UCSD-AML1 (cell line): ENCODE measurements around the gene BUB1.
"Not testable (repeated sequence)": the region's sequence is repeated elsewhere in the genome, so short reads cannot be mapped to it uniquely, and the experiment has no call there.

ENCODE experiments used
- DNase-seq: peaks from one replicate; lab custom pipeline; 2025; ENCODE audit not compliant: unreplicated experiment; lab: John Stamatoyannopoulos, UW

Gene BUB1

DNA sequence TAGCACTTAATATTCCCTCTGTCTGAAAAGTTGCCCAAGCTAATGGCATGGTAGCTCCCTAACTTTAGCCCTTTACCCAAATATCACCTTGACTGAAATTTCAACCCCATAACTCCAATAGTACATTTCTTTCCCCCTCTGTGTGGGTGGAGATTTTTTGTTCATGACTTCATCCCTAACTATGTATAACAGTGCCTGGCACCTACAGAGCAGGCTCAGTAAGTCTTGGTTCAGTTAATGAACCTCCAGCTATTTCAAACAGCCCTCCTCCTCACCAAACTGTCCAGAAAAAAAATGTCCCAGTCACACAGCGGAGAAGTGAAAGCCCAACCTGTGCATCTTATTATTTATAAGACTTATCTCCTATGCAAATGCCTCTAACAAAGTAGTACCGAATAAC is 18.6 kb downstream of the BUB1 start:
- no peak for DNase-seq

DNA sequence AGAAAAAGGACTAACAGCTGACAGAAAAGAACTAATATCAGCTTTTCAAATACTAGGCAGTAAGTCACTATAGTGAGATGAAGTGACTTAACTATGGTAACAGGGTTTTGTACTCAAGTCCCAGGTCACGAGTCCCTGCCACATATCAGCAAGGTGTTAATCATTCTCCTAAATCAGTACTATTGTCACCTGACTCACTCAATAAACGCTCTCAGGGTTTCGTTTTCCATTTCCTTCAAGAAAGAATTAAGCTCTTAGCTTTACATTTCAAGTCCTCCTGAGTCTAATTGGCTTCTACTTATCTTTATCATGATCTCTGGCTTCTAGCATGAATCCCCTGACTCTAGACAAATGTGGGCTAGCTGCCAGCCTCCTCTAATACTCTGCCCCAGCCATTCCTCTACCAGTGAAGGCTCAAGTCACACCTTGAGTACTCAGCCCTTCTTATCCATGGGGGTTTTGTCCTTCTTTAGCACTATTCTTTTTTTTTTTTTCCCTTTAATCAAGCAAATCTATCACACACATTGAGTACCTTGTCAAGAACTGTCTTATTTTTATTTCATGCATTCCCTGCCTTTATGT is 20.0 kb downstream of the BUB1 start:
- no peak for DNase-seq

DNA sequence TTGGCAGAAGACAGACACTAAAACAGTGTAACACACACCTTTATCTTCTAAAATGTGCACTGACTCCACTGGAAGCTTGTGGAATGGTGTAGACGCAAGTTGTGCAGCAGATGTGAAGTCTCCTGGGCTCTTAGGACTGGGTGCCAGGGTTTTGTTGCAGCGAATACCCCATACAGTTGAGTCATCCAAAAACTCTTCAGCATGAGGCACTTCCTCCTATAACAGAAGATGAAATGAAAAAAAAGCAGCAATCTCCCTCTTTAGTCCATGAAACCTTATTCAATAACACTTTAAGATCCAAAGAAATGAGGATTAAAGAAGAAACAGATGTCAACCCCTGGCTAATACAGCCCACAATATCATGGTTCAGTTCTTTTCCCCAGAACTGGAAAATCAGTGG is 22.2 kb downstream of the BUB1 start:
- DNase-seq: no peak

- DNase-seq: no peak
These were observed 24.0 kb downstream of the BUB1 start for GRCh38 chr2:110653861-110654260.

GRCh38 chr2:110650346-110650745 is 27.5 kb downstream of the BUB1 start:
- DNase-seq: no peak

- DNase-seq: no peak
These were observed 30.1 kb downstream of the BUB1 start for GRCh38 chr2:110647777-110648176.

- DNase-seq: no peak
These were observed 32.2 kb downstream of the BUB1 start for GRCh38 chr2:110645616-110646015.

GRCh38 chr2:110644357-110644756 is 33.5 kb downstream of the BUB1 start:
- DNase-seq: no peak

DNA sequence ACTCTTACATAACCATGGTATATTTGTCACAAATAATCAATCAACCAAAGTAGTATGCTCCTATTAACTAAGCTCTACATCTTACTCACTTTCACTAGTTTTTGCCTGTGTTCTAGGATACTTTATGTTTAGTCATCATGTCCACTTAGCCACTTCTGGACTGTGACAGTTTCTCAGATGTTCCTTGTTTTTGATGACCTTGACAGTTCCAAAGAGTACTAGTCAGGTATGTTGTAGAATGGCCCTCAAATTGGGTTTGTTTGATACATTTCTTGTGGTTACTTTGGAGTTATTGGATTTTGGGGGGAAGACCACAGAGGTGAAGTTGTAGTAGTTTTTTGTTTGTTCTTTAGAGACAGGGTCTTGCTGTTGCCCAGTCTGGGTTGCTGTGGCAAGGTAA is 35.5 kb downstream of the BUB1 start:
- DNase-seq: no peak

DNA sequence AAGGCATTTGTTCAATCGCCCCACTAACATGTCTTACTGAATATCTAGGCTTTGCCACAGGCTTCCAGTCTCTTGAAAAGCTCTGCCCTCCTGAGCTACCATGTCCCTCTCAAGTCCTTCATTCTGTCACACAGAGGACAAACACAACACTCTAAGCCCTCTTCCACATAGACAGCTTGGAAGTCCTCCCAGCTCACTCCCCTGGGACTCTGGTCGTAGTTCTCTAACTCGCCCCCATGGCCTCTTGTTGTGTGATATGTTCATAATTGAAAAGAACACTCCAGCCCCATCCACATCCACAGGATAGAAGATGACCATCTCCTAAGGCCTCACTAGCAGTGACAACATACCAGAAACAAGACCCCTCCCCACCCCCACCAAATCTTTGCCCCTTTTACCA is 37.9 kb downstream of the BUB1 start:
- no peak for DNase-seq

DNA sequence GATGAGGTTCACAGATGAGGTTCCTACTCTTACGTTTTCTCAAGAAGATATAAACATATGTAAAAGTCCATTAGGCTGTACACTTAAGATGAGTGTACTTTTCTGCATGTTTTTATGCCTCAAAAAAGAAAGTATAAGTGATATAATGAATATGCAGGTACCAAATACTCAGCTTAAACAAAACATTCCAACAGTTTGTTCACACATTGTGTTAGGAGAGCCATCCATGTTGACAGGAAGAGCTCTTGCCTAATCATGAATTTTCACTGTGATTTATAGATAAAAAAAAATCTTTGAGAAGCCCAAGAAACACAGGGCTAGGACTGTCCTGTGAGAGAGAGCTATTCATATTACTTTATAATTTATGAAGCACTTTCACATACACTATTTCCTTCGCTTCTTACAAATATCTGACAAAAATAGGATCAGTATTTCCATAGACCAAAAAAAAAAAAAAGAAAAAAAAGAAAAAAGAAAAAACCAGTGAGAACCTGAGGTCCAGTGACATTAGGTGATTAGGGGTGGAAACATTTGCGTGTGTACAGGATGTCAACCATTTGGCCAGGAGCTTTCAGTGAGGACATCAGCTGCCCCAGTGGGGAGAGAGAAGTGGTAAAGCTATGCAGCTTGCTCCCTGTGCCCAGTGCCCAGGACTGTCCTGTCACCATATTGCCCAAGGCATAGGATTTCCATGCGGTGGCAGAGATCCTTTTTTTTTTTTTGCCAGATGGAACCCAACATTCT is 38.7 kb downstream of the BUB1 start:
- no peak for DNase-seq

GRCh38 chr2:110638004-110638403 is 39.9 kb downstream of the BUB1 start:
- no peak for DNase-seq

DNA sequence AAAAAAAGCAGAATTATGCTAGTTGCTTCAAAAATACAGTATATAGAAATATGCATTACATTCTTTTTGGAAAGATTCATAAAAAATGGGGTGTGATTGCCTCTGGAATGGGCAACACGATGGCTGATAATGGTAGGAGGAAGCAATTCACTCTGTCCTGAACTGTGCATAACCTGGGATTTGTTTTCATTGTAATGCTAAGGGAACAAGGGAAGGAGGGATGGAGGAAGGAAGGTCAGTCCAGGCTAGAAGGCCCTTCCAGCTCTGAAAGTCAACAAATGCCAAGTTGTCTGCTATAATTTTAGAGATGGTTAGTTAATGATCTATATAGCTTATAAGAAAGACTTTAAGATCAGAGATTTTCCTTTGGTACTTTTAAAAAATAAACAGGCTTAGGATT is 40.8 kb downstream of the BUB1 start:
- DNase-seq: no peak

- not testable (repeated sequence) for DNase-seq
These were observed 41.8 kb downstream of the BUB1 start for GRCh38 chr2:110635949-110636628.

GRCh38 chr2:110627348-110627747 is 50.5 kb downstream of the BUB1 start:
- not testable (repeated sequence) for DNase-seq

DNA sequence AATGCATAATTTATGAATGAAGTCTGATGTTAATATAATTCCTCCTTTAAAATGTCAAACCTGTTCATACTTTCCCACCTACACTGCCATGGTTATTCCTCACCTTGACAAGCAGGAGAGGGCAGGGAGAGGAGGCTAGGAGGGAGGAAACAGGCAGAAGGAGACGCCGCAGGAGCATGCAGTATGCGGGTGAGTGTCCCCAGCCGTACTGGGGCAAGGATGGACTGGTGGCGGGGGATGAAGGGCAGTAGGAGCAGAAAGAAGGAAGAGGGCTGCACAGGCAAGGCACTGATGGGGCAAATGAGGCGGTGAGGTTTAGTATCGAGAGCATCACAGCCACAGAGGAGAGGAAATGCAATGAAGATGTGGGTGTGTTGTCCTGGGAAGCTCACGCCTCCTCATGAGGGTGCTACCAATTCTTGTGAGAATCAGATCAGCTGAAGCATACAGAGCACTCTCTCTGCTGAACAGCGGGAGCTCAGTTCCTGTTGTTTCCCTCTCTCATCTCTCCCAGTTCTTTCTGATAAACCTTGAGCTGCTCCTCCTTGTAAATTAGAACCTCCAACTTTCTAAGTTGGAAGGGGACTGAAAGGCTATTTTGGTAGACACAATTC is 58.4 kb downstream of the BUB1 start:
- not testable (repeated sequence) for DNase-seq

GRCh38 chr2:110613927-110614326 is 63.9 kb downstream of the BUB1 start:
- DNase-seq: not testable (repeated sequence)

DNA sequence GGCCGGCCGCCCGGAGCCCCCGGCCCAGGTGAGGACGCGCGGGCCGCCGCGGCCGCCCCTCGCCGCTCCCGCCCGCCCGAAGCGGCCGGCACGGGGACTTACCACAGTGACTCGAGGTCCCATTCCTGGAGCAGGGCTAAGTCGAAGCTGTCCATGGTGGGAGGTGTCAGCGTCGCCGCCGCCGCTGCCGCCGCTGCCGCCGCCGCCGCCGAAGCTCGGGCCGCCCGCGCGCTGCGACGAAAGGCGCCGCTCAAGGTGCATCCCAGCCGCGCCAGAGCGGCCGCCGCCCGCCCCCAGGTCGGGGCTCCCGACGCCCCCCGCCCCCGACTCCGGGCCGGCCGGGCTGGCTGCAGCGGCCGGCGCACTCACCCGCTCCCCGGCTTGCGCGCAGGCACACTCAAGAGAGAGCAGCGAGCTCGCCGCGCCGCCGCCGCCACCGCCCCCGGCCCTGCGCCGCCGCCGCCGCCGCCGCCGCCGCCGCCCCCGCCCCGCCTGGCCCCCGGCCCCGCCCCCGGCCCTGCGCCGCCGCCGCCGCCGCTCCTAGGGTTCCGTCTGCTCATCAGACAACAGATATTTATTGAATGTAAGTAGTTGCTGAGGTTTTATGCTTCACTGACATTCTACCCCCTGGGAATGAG is 67.1 kb downstream of the BUB1 start:
- DNase-seq: not testable (repeated sequence)

DNA sequence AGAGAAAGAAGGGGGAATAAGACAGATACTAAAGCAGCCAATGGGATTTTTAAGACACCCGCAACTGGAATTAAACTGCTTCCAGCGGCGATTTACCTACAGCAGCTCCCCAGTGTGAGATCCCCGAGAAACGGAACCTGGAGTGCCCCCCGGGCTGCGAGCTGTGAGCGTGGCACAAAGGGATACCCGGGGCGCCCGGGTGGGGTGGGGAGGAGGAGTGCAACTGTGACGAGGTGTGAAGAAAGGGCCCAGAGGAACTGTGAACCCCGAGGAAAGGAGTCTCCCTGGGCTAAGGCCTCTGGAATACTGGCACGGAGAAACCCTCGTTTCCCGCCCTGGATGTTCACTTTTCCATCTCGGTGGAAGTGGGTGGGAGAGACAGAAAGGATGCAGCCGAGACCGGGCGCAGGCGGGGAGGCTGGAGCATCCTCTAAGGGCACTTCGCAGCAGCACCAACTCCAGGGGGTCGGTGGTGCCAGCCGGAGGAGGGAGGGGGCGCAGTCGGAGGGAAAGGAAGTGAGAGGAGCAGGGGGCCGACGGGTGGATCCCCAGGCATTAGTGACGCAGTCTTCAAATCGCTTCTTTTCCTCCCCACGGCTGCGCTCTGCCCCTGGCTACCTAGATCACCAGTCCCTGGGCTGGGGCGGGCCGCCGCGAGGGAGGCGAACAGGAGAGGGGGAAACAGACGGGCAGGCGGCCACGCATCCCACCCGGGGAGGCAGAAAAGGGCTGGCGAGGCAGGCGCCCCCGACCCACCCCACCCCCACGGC is 67.8 kb downstream of the BUB1 start:
- DNase-seq: not testable (repeated sequence)

DNA sequence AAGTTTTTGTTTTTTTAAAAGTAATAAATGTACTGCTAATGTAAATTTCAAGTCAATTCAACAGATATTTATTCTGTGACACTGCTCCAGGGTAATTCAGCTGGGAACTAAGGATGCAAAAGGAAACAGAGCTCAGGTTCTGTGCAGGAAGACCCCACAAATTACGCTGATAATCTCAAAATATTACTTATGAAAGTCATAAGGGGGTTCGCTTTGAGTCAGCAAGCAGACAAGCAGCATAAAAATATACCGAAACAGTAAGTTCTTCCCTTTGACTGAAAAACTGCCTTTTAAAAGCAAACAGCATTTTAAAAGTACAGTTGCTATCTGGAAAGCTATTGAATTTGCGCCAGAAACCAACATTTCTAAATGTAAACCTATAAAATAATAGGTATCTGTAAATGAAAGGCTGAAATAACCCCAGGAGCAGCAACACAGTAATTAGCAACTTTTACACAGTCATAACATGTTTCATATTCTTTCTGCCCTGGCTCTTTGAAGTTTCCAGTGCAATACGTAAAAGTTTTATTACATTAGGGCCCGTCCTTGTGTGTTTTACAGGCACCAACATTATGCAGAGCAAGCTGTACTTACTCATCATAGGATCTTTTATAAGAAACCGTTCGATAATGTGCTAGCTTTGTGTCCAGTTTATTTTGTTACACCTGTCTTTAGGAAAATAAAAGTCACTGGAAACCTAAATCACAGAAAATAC is 68.9 kb downstream of the BUB1 start:
- DNase-seq: not testable (repeated sequence)
